Measurements from ENCODE around the gene ADD2.

GRCh38 chr2:70615222-70615621 lies 152.8 kb downstream of the ADD2 start:
- TF ChIP-seq POLR2A (IDR thresholded peaks at IDR 0.05) (no peak), CTCF (IDR thresholded peaks at IDR 0.05) (no peak)
